ENCODE measurements around the gene DNAJC17. TPM values are rescaled to one million over a fixed set of nuclear protein-coding genes. Genes with fewer than 3 reads are reported as not detected.

Gene DNAJC17
- polyA plus RNA-seq, 1 donor from 2014 or later: 79.6 TPM

GRCh38 chr15:40826423-40827075 lies 19.3 kb upstream of the DNAJC17 start:
- Histone ChIP-seq H3F3A (ENCODE audit: insufficient read depth, low read length, poor library complexity, severe bottlenecking) (no peaks in the 10 kb centered on the region), H3K4me2 (ENCODE audit: low read length) (no peak overlapping the region), H3K27me3 (ENCODE audit: insufficient read depth, low read depth, low read length) (no peaks in the 10 kb centered on the region), H3K36me3 (ENCODE audit: insufficient read depth, low read length) (no peaks in the 10 kb centered on the region), H2AFZ (ENCODE audit: low read depth, low read length) (no peak overlapping the region), H3K9me2 (ENCODE audit: insufficient read depth, low read length) (no peaks in the 10 kb centered on the region), H3K4me3 (ENCODE audit: low read length) (no peak overlapping the region), H3K79me2 (replicated peaks; ENCODE audit: insufficient read depth, low read length) (no peaks in the 10 kb centered on the region), H4K20me1 (ENCODE audit: insufficient read depth) (no peaks in the 10 kb centered on the region), H3K27ac (ENCODE audit: low read length) (no peak overlapping the region), H3K9ac (ENCODE audit: low read length) (no peak overlapping the region), H3K9me3 (ENCODE audit: low read length) (no peaks in the 10 kb centered on the region)
- TF ChIP-seq RAD21 (conservative IDR thresholded peaks at IDR 0.05): no peak
- TF ChIP-seq TAF1 (IDR thresholded peaks at IDR 0.05; ENCODE audit: low read depth): no peak
- TF ChIP-seq POLR2AphosphoS5 (IDR thresholded peaks at IDR 0.05): no peak
- TF ChIP-seq EZH2 (IDR thresholded peaks at IDR 0.05; ENCODE audit: borderline replicate concordance, insufficient read depth, low read length, poor library complexity, severe bottlenecking): no peak
- no peak for TF ChIP-seq REST (IDR thresholded peaks at IDR 0.05; ENCODE audit: borderline replicate concordance)
- no peak for TF ChIP-seq CTCF (IDR thresholded peaks at IDR 0.05; ENCODE audit: poor library complexity, severe bottlenecking)
- TF ChIP-seq MXI1 (conservative IDR thresholded peaks at IDR 0.05; ENCODE audit: poor library complexity, severe bottlenecking): no peak
- no peak for TF ChIP-seq EP300 (conservative IDR thresholded peaks at IDR 0.05; ENCODE audit: poor library complexity, severe bottlenecking)
- TF ChIP-seq SMC3 (conservative IDR thresholded peaks at IDR 0.05; ENCODE audit: poor library complexity): no peak

GRCh38 chr15:40825661-40826422 lies 18.6 kb upstream of the DNAJC17 start:
- Histone ChIP-seq H3F3A (ENCODE audit: insufficient read depth, low read length, poor library complexity, severe bottlenecking) (no peaks in the 10 kb centered on the region), H3K36me3 (ENCODE audit: insufficient read depth, low read length) (no peaks in the 10 kb centered on the region), H3K27ac (ENCODE audit: low read length) (no peak overlapping the region), H3K9ac (ENCODE audit: low read length) (no peak overlapping the region), H3K9me3 (ENCODE audit: low read length) (no peaks in the 10 kb centered on the region), H3K9me2 (ENCODE audit: insufficient read depth, low read length) (no peaks in the 10 kb centered on the region), H3K4me2 (ENCODE audit: low read length) (no peak overlapping the region), H3K79me2 (replicated peaks; ENCODE audit: insufficient read depth, low read length) (no peaks in the 10 kb centered on the region), H4K20me1 (ENCODE audit: insufficient read depth) (no peaks in the 10 kb centered on the region), H3K4me3 (ENCODE audit: low read length) (no peak overlapping the region), H3K27me3 (ENCODE audit: insufficient read depth, low read depth, low read length) (no peaks in the 10 kb centered on the region), H2AFZ (ENCODE audit: low read depth, low read length) (no peak overlapping the region)
- TF ChIP-seq CTCF (IDR thresholded peaks at IDR 0.05; ENCODE audit: poor library complexity, severe bottlenecking) (no peak), TAF1 (IDR thresholded peaks at IDR 0.05; ENCODE audit: low read depth) (no peak), REST (IDR thresholded peaks at IDR 0.05; ENCODE audit: borderline replicate concordance) (no peak), MXI1 (conservative IDR thresholded peaks at IDR 0.05; ENCODE audit: poor library complexity, severe bottlenecking) (no peak), POLR2AphosphoS5 (IDR thresholded peaks at IDR 0.05) (no peak), EP300 (conservative IDR thresholded peaks at IDR 0.05; ENCODE audit: poor library complexity, severe bottlenecking) (no peak), SMC3 (conservative IDR thresholded peaks at IDR 0.05; ENCODE audit: poor library complexity) (no peak), RAD21 (conservative IDR thresholded peaks at IDR 0.05) (no peak), EZH2 (IDR thresholded peaks at IDR 0.05; ENCODE audit: borderline replicate concordance, insufficient read depth, low read length, poor library complexity, severe bottlenecking) (no peak)

Data from neural cell (in vitro differentiated cells).